GM06990 (cell line): ENCODE results near the gene ZNF839.

Experiments used
- DNase-seq: peaks from one replicate; pipeline ENCODE4 v3.0.0-alpha.2; 2011; ENCODE audit not compliant: insufficient read length; ENCODE audit errors: extremely low read depth
- H3K27me3 ChIP-seq: replicated peaks from 2 replicates; pipeline ENCODE4 v1.6.0; 2011; ENCODE audit warnings: low read length; ENCODE audit not compliant: control insufficient read depth, insufficient read depth
- H3K36me3 ChIP-seq: 2 replicates; pipeline ENCODE4 v1.5.1; 2011; ENCODE audit warnings: low read length; ENCODE audit not compliant: control insufficient read depth, insufficient read depth
- H3K4me3 ChIP-seq: replicated peaks from 2 replicates; pipeline ENCODE4 v1.5.1; 2011; ENCODE audit warnings: low read depth, mild to moderate bottlenecking, control low read depth, low read length
- TF ChIP-seq, protein P1 (sequence below): IDR thresholded peaks from 2 replicates; pipeline ENCODE4 v1.5.1; 2011; ENCODE audit warnings: low read length, control low read depth, mild to moderate bottlenecking, inconsistent platforms; ENCODE audit not compliant: insufficient read depth, poor library complexity, severe bottlenecking

The ZNF839 gene

DNA sequence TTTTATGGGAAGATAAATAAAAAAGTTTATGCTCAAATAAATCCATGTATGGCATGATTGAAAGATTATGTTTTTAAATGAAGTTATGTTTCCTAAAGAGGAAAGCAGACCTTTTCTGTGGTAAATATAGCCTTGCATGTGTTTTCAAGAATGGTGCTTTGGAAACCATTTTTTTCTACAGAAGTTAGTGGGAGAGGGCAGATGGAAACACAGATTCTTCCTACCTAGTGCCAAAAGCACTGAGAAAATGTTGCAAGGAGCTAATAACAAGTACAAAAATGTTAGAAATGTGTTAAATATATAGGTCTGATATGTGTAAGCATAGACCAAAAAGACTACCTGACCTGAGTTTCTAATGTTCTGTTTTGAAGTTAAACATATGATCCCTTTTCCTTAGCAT is 67.5 kb downstream of the ZNF839 start:
- TF ChIP-seq, protein P1, sequence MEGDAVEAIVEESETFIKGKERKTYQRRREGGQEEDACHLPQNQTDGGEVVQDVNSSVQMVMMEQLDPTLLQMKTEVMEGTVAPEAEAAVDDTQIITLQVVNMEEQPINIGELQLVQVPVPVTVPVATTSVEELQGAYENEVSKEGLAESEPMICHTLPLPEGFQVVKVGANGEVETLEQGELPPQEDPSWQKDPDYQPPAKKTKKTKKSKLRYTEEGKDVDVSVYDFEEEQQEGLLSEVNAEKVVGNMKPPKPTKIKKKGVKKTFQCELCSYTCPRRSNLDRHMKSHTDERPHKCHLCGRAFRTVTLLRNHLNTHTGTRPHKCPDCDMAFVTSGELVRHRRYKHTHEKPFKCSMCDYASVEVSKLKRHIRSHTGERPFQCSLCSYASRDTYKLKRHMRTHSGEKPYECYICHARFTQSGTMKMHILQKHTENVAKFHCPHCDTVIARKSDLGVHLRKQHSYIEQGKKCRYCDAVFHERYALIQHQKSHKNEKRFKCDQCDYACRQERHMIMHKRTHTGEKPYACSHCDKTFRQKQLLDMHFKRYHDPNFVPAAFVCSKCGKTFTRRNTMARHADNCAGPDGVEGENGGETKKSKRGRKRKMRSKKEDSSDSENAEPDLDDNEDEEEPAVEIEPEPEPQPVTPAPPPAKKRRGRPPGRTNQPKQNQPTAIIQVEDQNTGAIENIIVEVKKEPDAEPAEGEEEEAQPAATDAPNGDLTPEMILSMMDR: no peak

DNA sequence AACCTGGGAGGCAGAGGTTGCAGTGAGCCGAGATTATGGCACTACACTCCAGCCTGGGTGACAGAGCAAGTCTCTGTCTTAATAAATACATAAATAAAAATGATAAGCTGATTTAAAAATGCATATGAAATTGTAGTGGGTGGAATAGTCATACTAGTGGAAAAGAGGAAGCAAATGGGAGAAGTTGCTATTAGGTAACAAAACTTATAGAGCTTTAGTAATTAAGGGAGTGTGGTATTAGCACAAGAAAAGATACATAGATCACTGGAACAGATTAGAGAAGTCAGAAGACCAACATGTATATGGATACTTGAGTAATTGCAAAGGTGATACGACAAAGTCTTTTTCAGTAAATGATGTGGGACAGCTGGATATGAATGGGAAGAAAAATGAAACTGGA is 69.7 kb downstream of the ZNF839 start:
- Histone ChIP-seq H3K36me3 (no peaks in the 10 kb centered on the region), H3K4me3 (no peak overlapping the region), H3K27me3 (no peaks in the 10 kb centered on the region)
- DNase-seq: no peak
- TF ChIP-seq, protein P1: no peak

More for the DNA sequence above, 67.5 kb downstream of the ZNF839 start:
- H3K36me3 ChIP-seq: no peaks in the 10 kb centered on the region
- no peak overlapping the region for H3K4me3 ChIP-seq
- DNase-seq: no peak
- no peaks in the 10 kb centered on the region for H3K27me3 ChIP-seq

DNA sequence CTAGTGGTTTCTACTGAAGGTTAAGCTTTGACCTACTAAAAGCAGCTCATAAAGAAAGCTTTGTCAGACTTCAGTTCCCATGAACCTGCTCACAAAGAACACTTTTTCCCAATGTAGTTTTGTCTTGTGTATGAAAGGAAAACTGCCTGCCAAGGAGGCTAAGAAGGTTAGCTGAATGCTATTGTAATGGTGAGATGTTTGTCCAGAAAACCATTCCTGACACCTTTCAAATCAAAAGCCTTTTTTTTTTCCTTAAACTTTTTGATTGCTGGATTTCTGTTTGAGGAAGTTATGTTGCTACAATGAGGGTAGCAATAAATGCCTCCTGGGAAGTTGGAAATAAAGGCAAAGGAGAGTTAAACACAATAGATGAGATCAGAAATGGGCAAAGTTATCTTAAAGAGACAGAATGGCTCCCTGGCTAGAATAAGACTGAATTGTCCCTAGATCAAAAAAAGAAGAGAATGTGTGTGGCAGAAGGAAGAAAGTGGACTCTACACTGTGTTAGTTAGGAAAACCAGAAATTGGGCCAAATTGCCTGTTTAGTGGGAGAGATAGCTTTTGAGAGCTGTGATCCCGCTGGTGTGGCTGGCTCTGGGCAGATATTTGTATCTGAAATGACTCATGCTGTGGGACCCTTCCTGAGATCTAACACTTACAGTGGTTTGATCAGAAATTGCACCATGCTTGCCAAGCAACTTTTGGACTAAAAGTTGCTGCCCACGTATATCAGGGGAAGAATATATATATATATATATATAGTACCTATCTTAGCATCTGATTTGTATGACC is 70.7 kb downstream of the ZNF839 start:
- TF ChIP-seq, protein P1: no peak
- Histone ChIP-seq H3K27me3 (no peaks in the 10 kb centered on the region), H3K4me3 (no peak overlapping the region), H3K36me3 (no peaks in the 10 kb centered on the region)
- no peak for DNase-seq
